RCC 7860 (cell line): Measurements from ENCODE around the gene ENO1.
"Not testable (repeated sequence)": the region's sequence is repeated elsewhere in the genome, so short reads cannot be mapped to it uniquely, and the experiment has no call there.

Experiments used
- DNase-seq: peaks from one replicate; pipeline ENCODE4 v3.0.0-alpha.2; 2015; ENCODE audit warnings: low spot score
- FAIRE-seq: peaks from 2 replicates; lab custom pipeline; 2012; peaks lifted over from hg19 to GRCh38; lab: Jason Lieb, UNC

ENO1 gene

GRCh38 chr1:8897505-8897904 lies 19.0 kb upstream of the ENO1 start:
- DNase-seq, FAIRE-seq: not testable (repeated sequence)

- not testable (repeated sequence) for FAIRE-seq, DNase-seq
These were observed 18.3 kb upstream of the ENO1 start for GRCh38 chr1:8896775-8897174.

DNA sequence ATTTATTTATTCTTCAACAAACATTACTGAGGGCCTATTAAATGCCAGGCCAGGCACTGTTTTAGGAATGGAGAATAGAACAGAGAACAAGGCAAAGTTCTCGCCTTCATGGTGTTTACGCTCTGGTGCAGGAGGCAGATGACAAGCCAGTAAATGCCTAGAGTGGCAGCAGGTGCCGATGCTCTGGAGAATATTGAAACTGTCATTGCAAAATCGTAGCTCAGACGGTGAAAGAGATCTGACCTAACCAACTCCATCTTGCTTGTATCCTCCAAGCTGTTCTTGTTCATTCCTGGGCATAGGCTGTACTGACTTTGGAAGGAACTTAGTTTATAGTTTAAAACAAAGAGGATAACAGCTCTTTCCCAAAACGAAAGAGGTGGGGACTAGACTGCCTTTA lies 13.5 kb upstream of the ENO1 start:
- DNase-seq: no peak
- FAIRE-seq: no peak

- no peak for DNase-seq
- FAIRE-seq: no peak
These were observed 12.9 kb upstream of the ENO1 start for GRCh38 chr1:8891401-8891800.

- FAIRE-seq: peak; percentile 38
- DNase-seq: no peak
These were observed 11.7 kb upstream of the ENO1 start for GRCh38 chr1:8889925-8890785.

- no peak for FAIRE-seq
- no peak for DNase-seq
These were observed 10.8 kb upstream of the ENO1 start for GRCh38 chr1:8889103-8889846.

- FAIRE-seq: no peak
These were observed 8.1 kb upstream of the ENO1 start for GRCh38 chr1:8886589-8886988.

DNA sequence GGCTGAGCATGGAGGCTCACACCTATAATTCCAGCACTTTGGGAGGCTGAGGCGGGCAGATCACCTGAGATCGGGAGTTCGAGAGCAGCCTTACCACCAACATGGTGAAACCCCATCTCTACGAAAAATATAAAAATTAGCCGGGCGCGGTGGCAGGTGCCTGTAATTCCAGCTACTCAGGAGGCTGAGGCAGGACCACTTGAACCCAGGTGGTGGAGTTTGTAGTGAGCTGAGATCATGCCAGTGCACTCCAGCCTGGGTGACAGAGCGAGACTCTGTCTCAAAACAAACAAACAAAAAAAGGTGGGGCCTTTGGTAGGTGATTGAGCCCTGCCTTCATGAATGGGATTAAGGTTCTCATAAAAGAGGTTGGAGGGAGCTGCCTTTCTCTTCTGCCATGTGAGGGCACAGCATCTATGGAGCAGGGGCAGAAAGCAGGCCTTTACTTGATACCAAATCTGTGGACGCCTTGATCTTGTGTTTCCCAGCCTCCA lies 7.6 kb upstream of the ENO1 start:
- not testable (repeated sequence) for DNase-seq, FAIRE-seq

More at GRCh38 chr1:8886589-8886988, 8.1 kb upstream of the ENO1 start:
- no peak for DNase-seq

DNA sequence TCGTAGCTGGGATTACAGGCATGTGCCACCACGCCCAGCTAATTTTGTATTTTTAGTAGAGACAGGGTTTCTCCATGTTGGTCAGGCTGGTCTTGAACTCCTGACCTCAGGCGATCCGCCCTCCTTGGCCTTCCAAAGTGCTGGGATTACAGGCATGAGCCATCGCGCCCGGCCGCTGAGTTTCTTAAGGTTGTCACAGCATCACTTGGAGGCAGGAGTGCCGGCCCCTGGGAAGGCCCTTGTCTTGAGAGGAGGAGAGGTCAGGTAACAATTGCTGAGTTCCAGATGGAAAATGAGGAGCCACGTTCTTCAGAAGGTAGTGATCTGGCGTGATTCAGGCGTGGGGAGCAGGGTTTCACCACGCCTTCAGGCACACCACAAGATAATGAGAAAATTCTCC lies 5.6 kb upstream of the ENO1 start:
- not testable (repeated sequence) for FAIRE-seq, DNase-seq

- FAIRE-seq: no peak
- DNase-seq: no peak
These were observed 5.0 kb upstream of the ENO1 start for GRCh38 chr1:8883491-8883890.

DNA sequence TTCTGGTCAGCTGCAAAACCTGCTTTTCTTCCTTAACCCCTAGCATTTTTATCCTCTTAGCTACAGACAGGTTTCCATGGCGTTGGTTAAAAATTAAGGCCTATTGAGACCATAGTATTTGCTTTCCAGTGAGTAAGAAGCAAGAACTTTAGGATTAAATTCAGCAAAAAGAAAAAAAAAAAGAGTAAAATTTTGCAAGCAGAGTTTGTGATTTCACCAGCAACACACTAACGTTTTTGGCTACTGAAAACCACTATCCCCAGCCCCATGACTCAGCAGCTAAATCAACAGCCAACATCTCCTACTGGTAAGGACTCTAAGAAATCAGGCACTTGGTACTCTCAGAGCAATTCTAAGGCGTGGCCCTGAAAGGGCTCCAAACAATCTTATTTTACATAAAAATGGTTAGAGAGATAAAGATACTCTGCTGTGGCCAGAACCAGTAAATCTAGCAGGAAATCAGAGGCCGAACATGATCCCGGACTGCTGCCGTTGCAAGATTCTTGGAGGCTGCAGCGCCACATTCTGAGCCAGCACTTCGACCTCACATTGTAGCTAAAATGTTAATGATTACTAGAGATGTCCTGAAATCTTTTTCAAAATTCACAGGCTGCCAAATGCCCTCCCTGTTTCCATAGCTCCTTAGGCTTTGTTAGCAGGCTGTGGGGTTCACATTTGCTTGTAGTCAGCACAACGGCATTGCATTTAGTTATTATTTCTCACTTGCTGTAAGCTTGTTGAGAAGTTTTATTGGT lies 1.6 kb upstream of the ENO1 start:
- FAIRE-seq: peak; percentile 90
- peak; percentile 87 for DNase-seq

GRCh38 chr1:8879464-8879921 lies 1.0 kb upstream of the ENO1 start:
- no peak for DNase-seq
- no peak for FAIRE-seq

DNA sequence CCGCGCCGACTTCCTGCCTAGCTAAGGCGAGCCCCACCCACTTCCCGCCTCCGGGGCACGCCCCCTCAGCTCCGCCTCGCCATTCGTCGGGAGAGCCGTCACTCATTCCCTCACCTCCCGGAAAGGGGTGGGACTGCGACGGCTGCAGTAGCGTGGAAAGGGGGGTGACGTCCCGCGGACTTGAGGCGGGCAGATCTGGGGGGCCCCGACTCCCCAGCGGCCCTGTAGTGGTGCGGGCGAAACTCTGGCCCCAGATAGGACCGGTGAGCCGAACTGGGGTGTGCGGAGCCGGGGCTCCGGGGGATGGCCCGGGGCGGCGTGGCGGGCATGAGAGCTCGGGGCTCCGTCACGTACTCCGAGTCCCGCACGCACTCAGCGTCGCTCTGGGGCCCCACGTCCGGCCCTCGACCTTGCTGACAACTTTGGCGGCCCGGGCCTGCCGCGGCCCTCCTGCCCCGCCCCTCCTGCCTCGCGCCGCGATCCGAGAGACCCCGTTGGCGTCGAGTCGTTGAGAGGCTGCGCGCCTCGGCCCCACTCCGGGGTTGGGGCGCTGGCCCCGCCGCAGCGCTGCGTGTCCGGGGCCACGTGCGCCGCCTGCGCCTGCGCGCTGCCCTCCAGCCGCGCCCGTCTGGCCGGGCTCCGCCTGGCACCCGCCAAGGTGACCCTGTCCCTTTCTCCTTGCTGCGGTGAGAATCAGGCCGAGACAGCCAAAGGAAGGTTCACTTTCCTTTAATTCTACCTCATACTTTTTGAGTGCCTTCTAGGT lies 395 bp upstream of the ENO1 start:
- peak; percentile 25 for FAIRE-seq
- peak; percentile 92 for DNase-seq

DNA sequence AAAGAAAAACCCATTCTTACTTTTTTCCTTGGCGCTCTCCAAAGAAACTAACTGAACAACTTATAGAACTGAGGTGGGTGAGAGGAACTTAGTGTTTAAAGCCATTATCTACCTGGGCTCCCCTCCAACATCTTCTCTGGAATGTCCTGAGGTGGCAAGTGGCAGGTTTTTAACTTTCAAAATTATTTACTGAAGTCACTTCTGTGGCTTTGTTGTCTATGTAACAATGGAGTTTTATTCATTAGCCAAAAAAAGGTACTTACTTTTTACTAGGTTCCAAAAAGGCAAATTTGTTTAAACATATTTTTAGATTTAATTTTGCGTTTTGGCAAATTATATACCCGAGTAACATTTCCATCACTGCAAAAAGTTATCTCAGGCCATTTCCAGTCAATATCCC lies 2.4 kb downstream of the ENO1 start:
- FAIRE-seq (no peak), DNase-seq (no peak)

DNA sequence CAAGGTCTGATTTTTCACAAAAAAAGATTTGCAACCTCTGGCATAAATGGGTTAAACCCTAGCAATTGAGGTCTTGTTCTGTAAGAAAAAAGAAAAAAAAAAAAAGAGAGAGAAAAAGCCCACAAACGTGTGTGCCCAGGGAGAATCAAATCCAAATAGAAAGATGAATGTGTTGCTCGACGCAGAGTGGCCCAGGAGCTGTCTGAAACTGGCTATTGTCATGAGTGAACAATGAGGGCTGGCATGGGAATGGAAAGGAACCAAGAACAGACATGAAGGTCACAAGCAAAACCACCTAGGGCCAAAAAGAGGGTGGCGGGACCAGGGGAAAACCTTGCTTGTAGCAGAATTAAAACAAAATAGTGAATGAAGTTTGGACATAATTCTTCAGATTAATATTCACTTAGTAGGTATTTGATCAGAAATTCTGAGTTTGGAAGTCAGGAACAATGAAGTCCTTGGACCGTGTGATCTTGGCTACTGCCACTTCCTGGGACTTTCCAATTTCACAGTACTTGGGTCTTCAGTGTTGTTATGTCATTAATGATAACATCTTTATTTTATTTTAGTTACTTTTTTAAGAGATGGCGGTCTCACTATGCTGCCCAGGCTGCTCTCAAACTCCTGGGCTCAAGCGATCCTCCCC lies 3.1 kb downstream of the ENO1 start:
- DNase-seq: no peak
- no peak for FAIRE-seq

DNA sequence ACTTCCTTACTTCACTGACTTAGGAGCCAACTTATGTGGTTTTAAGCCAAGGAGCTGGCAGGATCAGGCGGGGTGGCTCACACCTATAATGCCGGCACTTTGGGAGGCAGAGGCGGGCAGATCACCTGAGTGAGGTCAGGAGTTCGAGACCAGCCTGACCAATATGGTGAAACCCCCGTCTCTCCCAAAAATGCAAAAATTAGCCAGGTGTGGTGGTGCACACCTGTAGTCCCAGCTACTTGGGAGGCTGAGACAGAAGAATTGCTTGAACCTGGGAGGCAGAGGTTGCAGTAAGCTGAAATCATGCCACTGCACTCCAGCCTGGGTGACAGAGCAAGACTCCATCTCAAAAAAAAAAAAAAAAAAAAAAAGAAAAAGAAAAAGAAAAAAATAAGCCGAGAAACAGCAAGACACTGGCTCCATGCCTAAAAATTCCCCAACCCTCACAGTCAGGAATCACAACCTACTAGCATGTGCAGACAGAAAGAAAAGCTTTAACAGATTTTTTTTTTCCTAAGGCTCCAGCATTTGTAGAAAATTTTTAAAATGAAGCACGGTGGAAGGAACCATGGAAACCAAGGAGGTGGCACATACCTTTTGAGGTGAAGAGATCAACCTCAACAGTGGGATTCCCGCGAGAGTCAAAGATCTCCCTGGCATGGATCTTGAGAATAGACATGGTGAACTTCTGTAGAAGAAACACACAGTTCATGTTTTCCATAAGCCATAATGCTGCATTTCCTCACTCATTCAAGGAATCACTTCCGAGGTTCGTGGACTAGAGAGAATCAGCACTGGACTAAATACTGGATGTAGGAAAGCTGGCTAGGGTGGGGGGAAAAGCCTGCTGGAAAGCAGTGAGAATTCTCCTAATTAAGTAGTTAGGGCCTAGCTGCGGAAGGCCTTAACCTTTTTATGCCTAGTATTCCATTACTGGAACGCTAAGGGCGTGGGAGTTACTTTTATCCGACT lies 4.0 kb downstream of the ENO1 start:
- DNase-seq (no peak), FAIRE-seq (no peak)

DNA sequence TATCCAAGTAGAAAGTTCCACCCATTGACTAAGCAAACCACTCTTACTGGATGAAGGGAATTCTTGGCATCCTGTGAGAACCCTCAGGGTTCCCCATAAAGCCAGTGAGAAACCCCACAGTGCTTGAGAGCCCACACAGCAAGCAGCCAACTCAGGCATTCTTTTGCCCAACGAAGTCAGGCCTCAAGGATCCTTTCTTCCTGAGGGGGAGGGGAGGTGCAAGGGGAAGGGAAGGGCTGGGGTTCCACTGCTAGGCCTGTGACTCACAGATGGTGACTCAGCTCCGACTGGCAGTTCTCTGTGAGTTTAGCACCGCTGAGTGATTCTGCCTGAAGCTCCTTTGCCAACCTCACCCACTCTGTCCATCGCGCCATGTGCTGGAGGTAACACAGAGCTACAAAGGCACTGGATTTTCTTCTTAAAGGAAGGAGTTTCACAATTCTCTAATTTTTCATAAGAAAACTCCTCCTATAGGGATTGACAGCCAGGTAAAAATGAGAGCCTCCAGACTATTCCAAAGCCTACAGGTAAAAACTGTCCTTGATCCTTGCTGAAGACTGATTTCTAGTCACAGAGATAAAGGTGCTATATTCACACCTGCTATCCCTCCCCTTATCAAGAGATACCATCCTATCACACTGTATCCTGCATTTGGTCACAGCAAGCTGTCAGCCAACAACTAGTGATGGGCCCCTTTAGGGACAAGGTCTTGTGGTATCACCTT lies 4.8 kb downstream of the ENO1 start:
- DNase-seq: peak; percentile 99
- peak; percentile 93 for FAIRE-seq

DNA sequence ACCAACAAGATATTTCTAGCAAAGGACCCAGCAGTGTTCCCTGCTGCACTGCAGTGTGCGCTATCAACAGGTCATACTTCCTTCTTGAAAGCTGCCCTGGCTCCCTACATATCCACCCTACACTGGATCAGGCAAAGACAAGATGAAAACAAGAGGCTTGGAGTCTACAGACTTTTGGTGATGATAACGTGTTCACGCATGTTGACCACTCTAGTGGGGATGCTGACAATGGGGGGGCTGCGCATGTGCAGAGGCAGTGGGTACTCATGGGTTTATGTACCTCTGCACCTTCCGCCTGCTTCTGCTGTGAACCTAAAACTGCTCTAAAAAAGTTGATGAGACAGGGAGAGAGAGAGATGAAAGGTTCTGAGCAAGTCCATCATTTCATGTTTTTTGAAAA lies 5.5 kb downstream of the ENO1 start:
- FAIRE-seq (no peak), DNase-seq (no peak)
